Activated naive CD4-positive, alpha-beta T cell (primary cell): ENCODE data around the gene ACKR2.

ENCODE experiments used
- DNase-seq, 4 experiments: peaks; one replicate each; lab custom pipeline; 2025; lab: John Stamatoyannopoulos, UW

The ACKR2 gene

GRCh38 chr3:42809202-42809601 lies at the start of gene ACKR2:
Gene ACKR2 (plus strand): TSS chr3:42809445. CDS start chr3:42864503, 55,058 bp downstream.
- DNase-seq, result no peak

GRCh38 chr3:42762046-42762724 lies 47.1 kb upstream of the ACKR2 start:
- DNase-seq, result no peak

GRCh38 chr3:42763021-42763420 lies 46.2 kb upstream of the ACKR2 start:
- DNase-seq, result no peak

GRCh38 chr3:42764115-42764514 lies 45.1 kb upstream of the ACKR2 start:
- DNase-seq, result no peak

- no peak for DNase-seq
These were observed 44.5 kb upstream of the ACKR2 start for GRCh38 chr3:42764561-42765295.

GRCh38 chr3:42769477-42770131 lies 39.6 kb upstream of the ACKR2 start:
- no peak for DNase-seq

GRCh38 chr3:42771271-42771670 lies 38.0 kb upstream of the ACKR2 start:
- DNase-seq, result no peak

GRCh38 chr3:42772670-42773408 lies 36.4 kb upstream of the ACKR2 start, which contains the start of gene CCDC13:
Gene CCDC13 (minus strand): TSS chr3:42773253. CDS start chr3:42758345, 14,908 bp downstream.
- peak; percentile 55 to 72 (median 62) for DNase-seq

- no peak for DNase-seq
These were observed 35.9 kb upstream of the ACKR2 start for GRCh38 chr3:42773409-42773751.

GRCh38 chr3:42778644-42779043 lies 30.6 kb upstream of the ACKR2 start:
- DNase-seq, result no peak

- DNase-seq, result no peak
These were observed 28.8 kb upstream of the ACKR2 start for GRCh38 chr3:42780398-42780797.

GRCh38 chr3:42780892-42781700 lies 28.1 kb upstream of the ACKR2 start:
- DNase-seq, result no peak

- DNase-seq, result no peak
These were observed 23.0 kb upstream of the ACKR2 start for GRCh38 chr3:42786212-42786611.

GRCh38 chr3:42786631-42787030 lies 22.6 kb upstream of the ACKR2 start:
- no peak for DNase-seq

- no peak for DNase-seq
These were observed 18.5 kb upstream of the ACKR2 start for GRCh38 chr3:42790714-42791229.

- no peak for DNase-seq
These were observed 13.5 kb upstream of the ACKR2 start for GRCh38 chr3:42795621-42796181.

GRCh38 chr3:42796332-42796885 lies 12.8 kb upstream of the ACKR2 start:
- no peak for DNase-seq

- DNase-seq, result no peak
These were observed 9.9 kb upstream of the ACKR2 start for GRCh38 chr3:42799376-42799775.

GRCh38 chr3:42800251-42800650 lies 9.0 kb upstream of the ACKR2 start:
- no peak for DNase-seq

- DNase-seq, result no peak
These were observed 8.1 kb upstream of the ACKR2 start for GRCh38 chr3:42801048-42801620.
